ENCODE results near the gene TOB1. TPM values are rescaled to one million over a fixed set of nuclear protein-coding genes. Genes with fewer than 3 reads are reported as not detected.

The TOB1 gene
- total and polyA plus RNA-seq, 10 donors = 6.3 to 42.3 (median 23.1) TPM

DNA sequence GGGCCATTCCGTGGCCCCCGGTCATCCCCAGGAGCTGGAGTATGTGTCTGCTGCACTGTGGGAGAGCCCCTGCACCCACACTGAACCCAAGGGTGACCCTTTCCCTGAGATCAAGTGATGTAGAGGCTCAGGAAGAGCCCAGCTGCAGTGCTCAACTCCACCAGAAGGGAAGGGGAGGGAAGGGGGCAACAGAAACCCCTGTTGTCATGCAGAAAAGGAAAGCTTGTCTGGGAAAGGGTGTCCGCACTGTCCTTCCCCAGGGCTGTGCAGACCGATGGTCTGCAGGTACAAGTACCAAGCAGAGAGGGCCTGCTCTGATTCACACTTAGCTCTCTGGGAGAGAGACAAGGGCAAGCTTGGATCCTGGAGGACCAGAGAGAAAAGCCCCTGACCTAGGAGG lies 45.7 kb upstream of the TOB1 start:
- DNase-seq = no peak
- 75 to 93% (median 86%) methylated on average over 4 of the region's 4 CpGs for WGBS, 5 donors
- intact Hi-C loops (cut with DNase I; ENCODE audit: low total_unique reads) = no loop called here

GRCh38 chr17:50911450-50911849 lies 45.3 kb upstream of the TOB1 start:
- Histone ChIP-seq H3K27ac (peak overlapping the region in 7 of 8 donors; percentile 68 to 94 (median 84)), H3K4me3 (no peak overlapping the region), H3K36me3 (no peaks in the 10 kb centered on the region), H3K9me3 (no peaks in the 10 kb centered on the region), H3K4me1 (peaks cover 0 to 50% (median 18%) of the 10 kb centered on the region in 6 donors), H3K27me3 (replicated peaks in 1 of 7) (no peaks in the 10 kb centered on the region)
- DNase-seq = no peak
- WGBS, 5 donors = 73 to 84% (median 82%) methylated on average over 6 of the region's 6 CpGs
- intact Hi-C loops (cut with DNase I; ENCODE audit: low total_unique reads) = no loop called here
- no peak for TF ChIP-seq CTCF (IDR thresholded peaks at IDR 0.05 in 8 of 11, conservative IDR thresholded peaks at IDR 0.05 in 3 of 11)

More for the DNA sequence above, 45.7 kb upstream of the TOB1 start:
- TF ChIP-seq POLR2AphosphoS5 (IDR thresholded peaks at IDR 0.05) (no peak), POLR2A (IDR thresholded peaks at IDR 0.05) (no peak), CTCF (IDR thresholded peaks at IDR 0.05 in 8 of 11, conservative IDR thresholded peaks at IDR 0.05 in 3 of 11) (no peak)
- peaks cover 0 to 52% (median 18%) of the 10 kb centered on the region in 6 donors for H3K4me1 ChIP-seq
- no peaks in the 10 kb centered on the region for H3K27me3 ChIP-seq (replicated peaks in 1 of 7)
- H3K9me3 ChIP-seq = no peaks in the 10 kb centered on the region
- no peak overlapping the region for H3K4me3 ChIP-seq
- H3K36me3 ChIP-seq = no peaks in the 10 kb centered on the region
- peak overlapping the region in 5 of 8 donors; percentile 80 to 94 (median 91) for H3K27ac ChIP-seq

DNA sequence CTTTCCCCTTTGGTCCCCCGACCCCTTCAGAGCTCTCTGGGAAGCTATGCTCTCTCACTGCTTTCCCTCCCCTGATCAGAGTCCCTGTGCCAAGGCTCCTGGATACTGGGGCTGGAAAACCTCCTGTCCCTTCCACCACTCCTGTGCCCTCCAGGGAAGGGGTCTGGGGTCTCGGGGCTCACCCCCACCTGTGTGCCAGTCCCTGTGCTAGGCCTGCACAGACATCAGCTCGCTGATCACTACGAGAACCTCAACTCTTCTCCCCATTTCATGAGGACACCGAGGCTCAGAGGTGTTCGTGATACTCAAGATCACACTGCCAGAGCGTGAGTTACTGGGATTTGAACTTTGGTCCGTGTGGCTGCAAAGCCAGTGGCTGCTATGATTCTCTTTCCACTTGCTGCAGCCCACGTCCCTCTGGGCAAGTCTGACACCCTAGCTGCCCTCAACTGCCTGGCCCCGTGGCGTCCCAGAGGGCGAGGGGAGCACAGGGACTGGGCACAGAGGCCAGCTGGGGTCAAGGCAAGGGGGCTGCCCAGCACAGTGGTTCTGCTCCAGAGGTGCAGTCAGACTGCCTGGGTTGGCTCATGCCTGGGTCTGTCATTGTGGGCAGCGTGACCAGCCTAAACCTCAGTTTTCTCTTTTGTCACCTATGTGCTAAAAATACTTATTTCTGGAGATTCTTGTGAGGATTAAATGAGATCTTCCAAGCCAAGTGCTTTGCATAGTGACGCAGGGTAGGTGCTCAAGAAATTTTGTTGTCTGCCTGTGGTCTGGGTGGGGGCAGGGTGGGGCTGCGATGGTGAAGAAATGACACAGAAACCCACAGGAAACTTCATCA lies 43.8 kb upstream of the TOB1 start:
- Histone ChIP-seq H3K36me3 (no peaks in the 10 kb centered on the region), H3K27me3 (replicated peaks in 1 of 7) (no peaks in the 10 kb centered on the region), H3K9me3 (no peaks in the 10 kb centered on the region), H3K4me1 (peaks cover 0 to 54% (median 18%) of the 10 kb centered on the region in 6 donors), H3K4me3 (peak overlapping the region in 1 of 8 donors; percentile 41), H3K27ac (peak overlapping the region; percentile 53 to 94 (median 82))
- intact Hi-C loops (cut with DNase I; ENCODE audit: low total_unique reads) = no loop called here
- TF ChIP-seq POLR2AphosphoS5 (IDR thresholded peaks at IDR 0.05) = peak in 2 of 3 donors; percentile 28 to 49
- no peak for TF ChIP-seq CTCF (IDR thresholded peaks at IDR 0.05 in 8 of 11, conservative IDR thresholded peaks at IDR 0.05 in 3 of 11)
- 69 to 85% (median 75%) methylated on average over 14 to 15 of the region's 15 CpGs for WGBS, 5 donors
- DNase-seq = no peak

Measured in spleen (tissue), 11 donors.